Adrenal gland (tissue), 12 donors: ENCODE measurements around the gene SERPINA5. TPM values are rescaled to one million over a fixed set of nuclear protein-coding genes. Genes with fewer than 3 reads are reported as not detected.

Experiments used
- DNase-seq, 7 donors: peaks; one replicate each; pipeline ENCODE4 v3.0.0-alpha.2; 2019 to 2020
- H3K27ac ChIP-seq, 5 donors: fragments of 200-600 bp; sonication (generic) in 4 of 5; 1 replicate in 3 of 5; 2 replicates in 2 of 5; pipeline versions ENCODE4 v1.5.1 to v1.8.0; 2016 to 2020; ENCODE audit warnings: mild to moderate bottlenecking in 1 of 5
- H3K27me3 ChIP-seq: fragments of 200-600 bp; 2 replicates; pipeline ENCODE4 v1.8.0; 2021
- H3K36me3 ChIP-seq, 2 donors: fragments of 200-600 bp; replicated peaks in 1 of 2; 1 replicate in 1 of 2; 2 replicates in 1 of 2; pipeline versions ENCODE4 v1.5.1 to v1.8.0; 2018 to 2022
- H3K4me1 ChIP-seq, 2 donors: fragments of 200-600 bp; replicated peaks in 1 of 2; 1 replicate in 1 of 2; 2 replicates in 1 of 2; pipeline versions ENCODE4 v1.5.1 to v1.8.0; 2018 to 2021
- H3K4me3 ChIP-seq, 4 donors: fragments of 200-600 bp; sonication (generic) in 3 of 4; one replicate each; pipeline ENCODE4 v1.5.1; 2016 to 2018
- H3K9me3 ChIP-seq, 3 donors: fragments of 200-600 bp; sonication (generic) in 1 of 3; replicated peaks in 1 of 3; 1 replicate in 2 of 3; 2 replicates in 1 of 3; pipeline versions ENCODE4 v1.5.1 to v1.8.0; 2016 to 2021
- CTCF ChIP-seq, 6 experiments: fragments of 450-650 bp in 4 of 6; fragments of 200-600 bp in 2 of 6; sonication (generic) in 1 of 6; IDR thresholded peaks; 1 replicate in 5 of 6; 2 replicates in 1 of 6; pipeline versions ENCODE4 v1.5.1 to v1.8.0; 2016 to 2021; ENCODE audit warnings: antibody characterized with exemption in 6 of 6, mild to moderate bottlenecking in 2 of 6, moderate library complexity in 1 of 6
- POLR2A ChIP-seq, 2 donors: fragments of 450-650 bp; IDR thresholded peaks; one replicate each; pipeline ENCODE4 v1.6.1; 2017; ENCODE audit warnings: antibody characterized with exemption in 2 of 2, mild to moderate bottlenecking in 2 of 2, moderate library complexity in 1 of 2
- WGBS, 4 donors: extraction: QIAGEN DNeasy Blood & Tissue Kit in 2 of 4; methylation state at CpG; one replicate each; pipeline versions ENCODE4 v1.1.5 to v1.1.7; 2013 to 2017; 5-methylcytosine and 5-hydroxymethylcytosine counted together
- intact Hi-C, 2 donors: fragments of 100-400 bp; cut with DNase I; formaldehyde crosslinking; loops; one replicate each; pipeline versions ENCODE4 v1.14.1 to v1.15.0; 2022 to 2023
- polyA plus RNA-seq, 3 donors: library from polyadenylated mRNA; stranded (reverse); fragments of 200-250 nt in 2 of 3; fragments of 350-450 nt in 1 of 3; fragmentation: Illumina TruSeq in 1 of 3; extraction: RNeasy Lipid Tissue Mini Kit (QIAGEN cat#74804) in 1 of 3; gene quantifications; one replicate each; pipeline ENCODE4 v1.2.3, GENCODE V29; 2013 to 2014
- total RNA-seq, 9 donors: library from RNA; depleted of rRNA in 4 of 9; stranded (reverse); fragments of >200 nt in 4 of 9; fragments of 120-200 nt in 1 of 9; fragmentation: NEBNext Ultra II Directional in 1 of 9; extraction: Animal tissue kit (Norgen Biotek cat#: 25700) in 1 of 9; gene quantifications; one replicate each; pipeline versions ENCODE4 v1.1.0 to v1.2.4, GENCODE V29; 2013 to 2023
- donor health status: healthy with polysubstance abuse.
- donor health status: Bipolar disorder and iron deficiency.
- donor health status: DM: yes; HTN: yes; CAD: no.
- donor health status: DM: no; HTN: no; CAD: no.
- donor health status: DM: no; HTN: no; CAD: no.
- donor health status: DM: yes; HTN: yes; CAD: no.

The SERPINA5 gene
- total and polyA plus RNA-seq, 12 donors = 83.6 to 1,055 (median 515) TPM

GRCh38 chr14:94638961-94639817, 58.0 kb downstream of the SERPINA5 start:
- Histone ChIP-seq H3K36me3 (no peaks in the 10 kb centered on the region), H3K4me1 (peaks cover 0 to 4% of the 10 kb centered on the region in 2 donors), H3K27ac (no peak overlapping the region), H3K27me3 (no peaks in the 10 kb centered on the region), H3K9me3 (no peaks in the 10 kb centered on the region), H3K4me3 (no peak overlapping the region)
- TF ChIP-seq CTCF (IDR thresholded peaks at IDR 0.05) (no peak), POLR2A (IDR thresholded peaks at IDR 0.05) (no peak)
- intact Hi-C loops = no loop called here
- DNase-seq = no peak
- WGBS, 4 donors = 85 to 92% (median 90%) methylated on average over 10 to 11 of the region's 11 CpGs

- H3K9me3 ChIP-seq = no peaks in the 10 kb centered on the region
- no peaks in the 10 kb centered on the region for H3K36me3 ChIP-seq
- no peaks in the 10 kb centered on the region for H3K27me3 ChIP-seq
- intact Hi-C loops = no loop called here
- H3K27ac ChIP-seq = no peak overlapping the region
- 53 to 77% (median 72%) methylated on average over 5 to 10 of the region's 10 CpGs for WGBS, 4 donors
- no peak for TF ChIP-seq POLR2A (IDR thresholded peaks at IDR 0.05)
- TF ChIP-seq CTCF (IDR thresholded peaks at IDR 0.05) = no peak
- DNase-seq = peak in 6 of 7 donors; percentile 33 to 54 (median 52)
- no peak overlapping the region for H3K4me3 ChIP-seq
- peaks cover 0 to 4% of the 10 kb centered on the region in 2 donors for H3K4me1 ChIP-seq
Measured at GRCh38 chr14:94640721-94641631, 59.8 kb downstream of the SERPINA5 start.

GRCh38 chr14:94641632-94641955, 60.4 kb downstream of the SERPINA5 start:
- intact Hi-C loops = no loop called here
- WGBS, 4 donors = 97 to 100% (median 98%) methylated on average over 7 to 12 of the region's 12 CpGs
- TF ChIP-seq POLR2A (IDR thresholded peaks at IDR 0.05) (no peak), CTCF (IDR thresholded peaks at IDR 0.05) (no peak)

More at GRCh38 chr14:94641632-94641955, 60.4 kb downstream of the SERPINA5 start:
- no peaks in the 10 kb centered on the region for H3K9me3 ChIP-seq
- DNase-seq = no peak
- no peak overlapping the region for H3K4me3 ChIP-seq
- no peaks in the 10 kb centered on the region for H3K27me3 ChIP-seq
- H3K36me3 ChIP-seq = no peaks in the 10 kb centered on the region
- no peak overlapping the region for H3K27ac ChIP-seq
- peaks cover 0 to 4% of the 10 kb centered on the region in 2 donors for H3K4me1 ChIP-seq

Other genes with a start within 250 kb of the SERPINA5 start
- gene SERPINA2, start 214.7 kb upstream of the SERPINA5 start, total RNA-seq = not detected
- gene SERPINA2, start 214.7 kb upstream of the SERPINA5 start, polyA plus RNA-seq = not detected
- gene SERPINA1, start 192.8 kb upstream of the SERPINA5 start, total RNA-seq = 10 to 100 TPM in 6 of 9 donors, 1 to 10 TPM in 3; 1.6 to 60.1 (median 16.7) TPM
- gene SERPINA1, start 192.8 kb upstream of the SERPINA5 start, polyA plus RNA-seq = 10 to 100 TPM in 2 of 3 donors, 1 to 10 TPM in 1; 4.1 to 40.9 (median 11.2) TPM
- gene SERPINA11, start 128.6 kb upstream of the SERPINA5 start, total RNA-seq = not detected
- not detected for gene SERPINA11, start 128.6 kb upstream of the SERPINA5 start, polyA plus RNA-seq
- gene SERPINA9, start 105.2 kb upstream of the SERPINA5 start, total RNA-seq = not detected
- not detected for gene SERPINA9, start 105.2 kb upstream of the SERPINA5 start, polyA plus RNA-seq
- gene SERPINA12, start 72.0 kb upstream of the SERPINA5 start, total RNA-seq = not detected
- gene SERPINA12, start 72.0 kb upstream of the SERPINA5 start, polyA plus RNA-seq = not detected
- under 1 TPM in 3 of 9 donors, not detected in 6; 0.06 to 0.31 (median 0.11) TPM for gene SERPINA4, start 20.0 kb upstream of the SERPINA5 start, total RNA-seq
- gene SERPINA4, start 20.0 kb upstream of the SERPINA5 start, polyA plus RNA-seq = not detected
- 100 to 1,000 TPM in 2 of 9 donors, 10 to 100 TPM in 6, 1 to 10 TPM in 1; 2.5 to 245 (median 38.1) TPM for gene SERPINA3, start 31.0 kb downstream of the SERPINA5 start, total RNA-seq
- 10 to 100 TPM; 10.6 to 39.0 (median 27.6) TPM for gene SERPINA3, start 31.0 kb downstream of the SERPINA5 start, polyA plus RNA-seq
- under 1 TPM in 4 of 9 donors, not detected in 5; 0.06 to 0.21 (median 0.16) TPM for gene GSC, start 188.7 kb downstream of the SERPINA5 start, total RNA-seq
- gene GSC, start 188.7 kb downstream of the SERPINA5 start, polyA plus RNA-seq = under 1 TPM in 1 of 3 donors, not detected in 2; 0.61 TPM